ENCODE measurements around the gene MAP2. TPM values are rescaled to one million over a fixed set of nuclear protein-coding genes. Genes with fewer than 3 reads are reported as not detected.

Gene MAP2
- total and polyA plus RNA-seq, 2 of the 8 experiments (the other 6 are each of a cell fraction or from before 2014, with no cell fraction given): 5.9 to 9.4 TPM

GRCh38 chr2:209426432-209426831 is 2.6 kb downstream of the MAP2 start:
- no peak overlapping the region for H3K4ac ChIP-seq (replicated peaks; ENCODE audit: insufficient read length, low read depth, low read length)
- no peak overlapping the region for H3K56ac ChIP-seq (replicated peaks; ENCODE audit: insufficient read length, low read depth, low read length)
- peak; percentile 82 for FAIRE-seq
- H3K79me2 ChIP-seq (ENCODE audit: control insufficient read depth in 1 of 2, insufficient read depth in 2 of 2, low read length in 2 of 2): peaks cover 0 to 5% of the 10 kb centered on the region in 2 experiments; a peak in 1 of 4 replicates
- no peak overlapping the region for H2AFZ ChIP-seq (ENCODE audit: low read length)
- H3K23me2 ChIP-seq (ENCODE audit: low read depth, low read length): peaks cover 5% of the 10 kb centered on the region; the same call in 1 of the 2 replicates
- no peak overlapping the region for H4K5ac ChIP-seq (ENCODE audit: insufficient read length, low read depth, low read length)
- no peak overlapping the region for H2BK5ac ChIP-seq (ENCODE audit: low read depth, low read length)
- H2AK5ac ChIP-seq (ENCODE audit: low read depth, low read length): no peak overlapping the region
- H3K9ac ChIP-seq (replicated peaks in 1 of 4; ENCODE audit: extremely low read depth in 1 of 4, low read depth in 3 of 4, low read length in 3 of 4): no peak overlapping the region
- H3K36me3 ChIP-seq (ENCODE audit: control insufficient read depth in 2 of 4, insufficient read depth in 4 of 4, low read length in 3 of 4): no peaks in the 10 kb centered on the region; a peak in 1 of 8 replicates
- H4K91ac ChIP-seq (replicated peaks; ENCODE audit: insufficient read length, low read length): no peak overlapping the region
- no peak overlapping the region for H3K18ac ChIP-seq (ENCODE audit: extremely low read depth, low read length)
- H3K4me3 ChIP-seq (ENCODE audit: extremely low read depth in 1 of 4, insufficient read depth in 2 of 4, low read depth in 3 of 4, low read length in 4 of 4): no peak overlapping the region; a peak in 1 of 8 replicates
- H2BK120ac ChIP-seq (replicated peaks; ENCODE audit: low read depth, low read length): no peak overlapping the region
- H2BK15ac ChIP-seq (ENCODE audit: low read length): no peak overlapping the region
- DNase-seq (ENCODE audit: low read depth in 1 of 2, low spot score in 2 of 2): no peak
- no peaks in the 10 kb centered on the region for H3K79me1 ChIP-seq (ENCODE audit: low read depth, low read length)
- H3K14ac ChIP-seq (ENCODE audit: insufficient read length): no peak overlapping the region
- no peaks in the 10 kb centered on the region for H4K20me1 ChIP-seq (replicated peaks in 1 of 2; ENCODE audit: control insufficient read depth in 1 of 2, insufficient read depth in 2 of 2, low read length in 2 of 2)
- no peaks in the 10 kb centered on the region; a peak in 2 of 7 replicates for H3K27me3 ChIP-seq (replicated peaks in 1 of 4; ENCODE audit: control insufficient read depth in 3 of 4, extremely low read depth in 1 of 4, insufficient read depth in 3 of 4, low read length in 3 of 4)
- ChIA-PET CTCF (ENCODE audit: partially characterized antibody) (interaction anchor here (1.1 to 4.2 kb wide), 9 partner anchors 9 to 971 kb away, joined by 3 to 31 read pairs (median 10); no protein-coding TSS in a partner anchor), POLR2A (ENCODE audit: partially characterized antibody) (no interaction called here)
- no peak overlapping the region for H4K8ac ChIP-seq (ENCODE audit: extremely low read depth, insufficient read depth, low read length)
- no peak overlapping the region for H3K23ac ChIP-seq (ENCODE audit: insufficient read length)
- no peak overlapping the region for H3K27ac ChIP-seq (ENCODE audit: low read depth, low read length)
- peaks cover 0 to 6% (median 1%) of the 10 kb centered on the region in 4 experiments; a peak in 4 of 7 replicates for H3K4me1 ChIP-seq (replicated peaks in 1 of 4; ENCODE audit: control insufficient read depth in 3 of 4, insufficient read depth in 4 of 4, low read length in 3 of 4)
- no peak overlapping the region for H2BK12ac ChIP-seq (ENCODE audit: low read depth, low read length)
- no peak overlapping the region for H2BK20ac ChIP-seq (ENCODE audit: low read length)
- no peak overlapping the region for H3K4me2 ChIP-seq (ENCODE audit: insufficient read depth in 1 of 2, low read depth in 2 of 2, low read length in 2 of 2)
- H3K9me3 ChIP-seq (ENCODE audit: insufficient read depth in 2 of 2, low read depth in 1 of 2, low read length in 1 of 2): no peaks in the 10 kb centered on the region
- TF ChIP-seq YY1 (IDR thresholded peaks at IDR 0.05; ENCODE audit: low read depth, low read length): 0 out of 2 replicates have a peak, but pooled peaks have one; percentile 53
- TF ChIP-seq JUN (IDR thresholded peaks at IDR 0.05; ENCODE audit: low read depth, low read length): peak; percentile 58; the same call in 1 of the 2 replicates
- TF ChIP-seq BACH1 (IDR thresholded peaks at IDR 0.05; ENCODE audit: low read length): peak; percentile 55
- TF ChIP-seq SP2 (IDR thresholded peaks at IDR 0.05; ENCODE audit: low read length): no peak
- TF ChIP-seq ATF2 (IDR thresholded peaks at IDR 0.05; ENCODE audit: low read length): peak; percentile 93
- no peak for TF ChIP-seq USF2 (IDR thresholded peaks at IDR 0.05; ENCODE audit: low read length)
- peak; percentile 55; the same call in 1 of the 2 replicates for TF ChIP-seq JUND (IDR thresholded peaks at IDR 0.05; ENCODE audit: low read length)
- TF ChIP-seq TEAD4 (IDR thresholded peaks at IDR 0.05; ENCODE audit: low read depth, low read length): peak; percentile 59; the same call in 1 of the 2 replicates
- TF ChIP-seq MAFK (IDR thresholded peaks at IDR 0.05; ENCODE audit: low read depth, low read length): peak; percentile 73
- TF ChIP-seq TAF1 (IDR thresholded peaks at IDR 0.05; ENCODE audit: low read depth, low read length): 0 out of 2 replicates have a peak, but pooled peaks have one; percentile 17
- 0 out of 2 replicates have a peak, but pooled peaks have one; percentile 20 for TF ChIP-seq CEBPB (IDR thresholded peaks at IDR 0.05; ENCODE audit: low read depth, low read length)

All from H1 (cell line).